ENCODE results near the gene HERPUD1.

Gene HERPUD1

GRCh38 chr16:56912746-56913708 lies 18.9 kb upstream of the HERPUD1 start:
- Histone ChIP-seq H4K20me1 (ENCODE audit: low read depth, low read length) (no peaks in the 10 kb centered on the region), H3K4me2 (ENCODE audit: low read depth, low read length, poor library complexity, severe bottlenecking) (peak overlapping the region; percentile 38), H3K9me2 (replicated peaks; ENCODE audit: insufficient read depth, low read length) (no peaks in the 10 kb centered on the region), H3K36me3 (ENCODE audit: low read length) (no peaks in the 10 kb centered on the region), H3K27ac (ENCODE audit: low read depth, low read length) (peak overlapping the region; percentile 54), H3K79me2 (ENCODE audit: insufficient read depth, low read length) (no peaks in the 10 kb centered on the region), H2AFZ (ENCODE audit: low read depth, low read length, severe bottlenecking) (no peak overlapping the region), H3K4me3 (ENCODE audit: insufficient read depth, low read length, poor library complexity, severe bottlenecking) (no peak overlapping the region), H3F3A (ENCODE audit: insufficient read depth) (peaks cover 26% of the 10 kb centered on the region), H3K27me3 (ENCODE audit: low read length) (no peaks in the 10 kb centered on the region), H3K9me3 (ENCODE audit: insufficient read depth, low read length) (no peaks in the 10 kb centered on the region), H3K9ac (ENCODE audit: low read length) (peak overlapping the region; percentile 22; the same call in 1 of the 2 replicates)
- TF ChIP-seq EZH2phosphoT487 (conservative IDR thresholded peaks at IDR 0.05; ENCODE audit: low read length) (no peak), CTCF (IDR thresholded peaks at IDR 0.05; ENCODE audit: insufficient read depth, low read length, poor library complexity, severe bottlenecking) (no peak)

DNA sequence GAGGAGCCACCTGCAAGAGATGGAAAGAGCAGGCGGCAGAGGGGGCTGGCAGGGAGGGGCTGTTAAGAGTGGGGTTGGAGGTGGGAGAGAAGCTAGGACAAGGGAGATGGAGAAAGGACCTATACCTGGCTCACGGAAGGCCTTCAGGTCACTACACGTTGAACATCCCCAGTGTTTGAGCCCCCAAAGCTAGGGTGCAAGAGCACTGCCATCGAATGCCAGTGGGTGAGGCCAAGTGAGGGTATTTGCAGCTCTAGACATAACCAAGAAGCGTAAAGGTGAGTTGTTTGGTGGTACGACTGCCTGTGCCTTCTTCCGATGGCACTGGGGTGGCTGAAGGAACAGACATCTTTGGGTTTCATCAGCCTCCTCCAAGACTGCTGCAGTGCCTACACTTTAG lies 17.0 kb upstream of the HERPUD1 start:
- no peaks in the 10 kb centered on the region for H3K36me3 ChIP-seq (ENCODE audit: low read length)
- no peaks in the 10 kb centered on the region for H3K79me2 ChIP-seq (ENCODE audit: insufficient read depth, low read length)
- TF ChIP-seq CTCF (IDR thresholded peaks at IDR 0.05; ENCODE audit: insufficient read depth, low read length, poor library complexity, severe bottlenecking), result no peak
- TF ChIP-seq EZH2phosphoT487 (conservative IDR thresholded peaks at IDR 0.05; ENCODE audit: low read length), result no peak
- peaks cover 35% of the 10 kb centered on the region for H3F3A ChIP-seq (ENCODE audit: insufficient read depth)
- H3K27ac ChIP-seq (ENCODE audit: low read depth, low read length), result no peak overlapping the region
- no peaks in the 10 kb centered on the region for H4K20me1 ChIP-seq (ENCODE audit: low read depth, low read length)
- H3K27me3 ChIP-seq (ENCODE audit: low read length), result no peaks in the 10 kb centered on the region
- no peaks in the 10 kb centered on the region for H3K9me3 ChIP-seq (ENCODE audit: insufficient read depth, low read length)
- H2AFZ ChIP-seq (ENCODE audit: low read depth, low read length, severe bottlenecking), result no peak overlapping the region
- no peak overlapping the region for H3K4me2 ChIP-seq (ENCODE audit: low read depth, low read length, poor library complexity, severe bottlenecking)
- H3K9ac ChIP-seq (ENCODE audit: low read length), result no peak overlapping the region
- no peak overlapping the region for H3K4me3 ChIP-seq (ENCODE audit: insufficient read depth, low read length, poor library complexity, severe bottlenecking)
- H3K9me2 ChIP-seq (replicated peaks; ENCODE audit: insufficient read depth, low read length), result no peaks in the 10 kb centered on the region

- Histone ChIP-seq H3F3A (ENCODE audit: insufficient read depth) (peaks cover 28% of the 10 kb centered on the region), H3K36me3 (ENCODE audit: low read length) (no peaks in the 10 kb centered on the region), H4K20me1 (ENCODE audit: low read depth, low read length) (no peaks in the 10 kb centered on the region), H3K4me3 (ENCODE audit: insufficient read depth, low read length, poor library complexity, severe bottlenecking) (peak overlapping the region; percentile 29), H3K27me3 (ENCODE audit: low read length) (no peaks in the 10 kb centered on the region), H3K4me2 (ENCODE audit: low read depth, low read length, poor library complexity, severe bottlenecking) (no peak overlapping the region), H3K79me2 (ENCODE audit: insufficient read depth, low read length) (no peaks in the 10 kb centered on the region), H3K27ac (ENCODE audit: low read depth, low read length) (peak overlapping the region; percentile 80; the same call in 1 of the 2 replicates), H2AFZ (ENCODE audit: low read depth, low read length, severe bottlenecking) (no peak overlapping the region), H3K9ac (ENCODE audit: low read length) (no peak overlapping the region), H3K9me2 (replicated peaks; ENCODE audit: insufficient read depth, low read length) (no peaks in the 10 kb centered on the region), H3K9me3 (ENCODE audit: insufficient read depth, low read length) (no peaks in the 10 kb centered on the region)
- TF ChIP-seq EZH2phosphoT487 (conservative IDR thresholded peaks at IDR 0.05; ENCODE audit: low read length) (no peak), CTCF (IDR thresholded peaks at IDR 0.05; ENCODE audit: insufficient read depth, low read length, poor library complexity, severe bottlenecking) (no peak)
These were observed 16.4 kb upstream of the HERPUD1 start for GRCh38 chr16:56915336-56916119.
